ENCODE results near the gene REM2. TPM values are rescaled to one million over a fixed set of nuclear protein-coding genes. Genes with fewer than 3 reads are reported as not detected.

REM2 gene
- polyA plus RNA-seq, 1 of the 3 experiments (the other 2 are of a cell fraction): 0.26 TPM

DNA sequence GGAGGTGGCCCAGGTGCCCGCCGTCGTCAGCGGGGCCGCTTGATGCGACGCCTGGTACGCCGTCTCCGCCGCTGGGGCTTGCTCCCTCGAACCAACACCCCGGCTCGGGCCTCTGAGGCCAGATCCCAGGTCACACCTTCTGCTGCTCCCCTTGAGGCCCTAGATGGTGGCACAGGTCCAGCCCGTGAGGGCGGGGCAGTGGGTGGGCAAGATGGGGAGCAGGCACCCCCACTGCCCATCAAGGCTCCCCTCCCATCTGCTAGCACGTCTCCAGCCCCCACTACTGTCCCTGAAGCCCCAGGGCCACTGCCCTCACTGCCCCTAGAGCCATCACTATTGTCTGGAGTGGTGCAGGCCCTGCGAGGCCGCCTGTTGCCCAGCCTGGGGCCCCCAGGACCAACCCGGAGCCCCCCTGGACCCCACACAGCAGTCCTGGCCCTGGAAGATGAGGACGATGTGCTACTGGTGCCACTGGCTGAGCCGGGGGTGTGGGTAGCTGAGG lies 6.0 kb upstream of the REM2 start:
- Histone ChIP-seq H3K9me3 (no peaks in the 10 kb centered on the region), H3K36me3 (replicated peaks in 1 of 2; ENCODE audit: control insufficient read depth in 1 of 2, insufficient read depth in 2 of 2, low read length in 1 of 2) (peaks cover 32 to 47% of the 10 kb centered on the region in 2 experiments), H3K4me3 (ENCODE audit: low read depth in 2 of 2, low read length in 1 of 2) (no peak overlapping the region), H3K79me2 (ENCODE audit: insufficient read depth) (peaks cover 23% of the 10 kb centered on the region), H3K9ac (no peak overlapping the region), H2AFZ (ENCODE audit: low read depth) (no peak overlapping the region), H3K4me1 (ENCODE audit: control insufficient read depth in 1 of 2, insufficient read depth in 2 of 2, low read depth in 1 of 2, low read length in 1 of 2) (peaks cover 7 to 8% of the 10 kb centered on the region in 2 experiments; a peak in 3 of 4 replicates), H4K20me1 (ENCODE audit: insufficient read depth) (no peaks in the 10 kb centered on the region), H3K27ac (ENCODE audit: low read depth in 2 of 2, low read length in 1 of 2) (no peak overlapping the region), H3K27me3 (ENCODE audit: insufficient read depth) (no peaks in the 10 kb centered on the region), H3F3A (replicated peaks; ENCODE audit: insufficient read depth) (peaks cover 11% of the 10 kb centered on the region), H3K4me2 (no peak overlapping the region), H3K9me2 (no peaks in the 10 kb centered on the region)
- ChIA-PET CTCF (interaction anchor here (0.9 kb wide), 1 partner anchor 23 kb away, joined by 3 read pairs; no protein-coding TSS in a partner anchor), POLR2A (no interaction called here)
- TF ChIP-seq, protein P1, sequence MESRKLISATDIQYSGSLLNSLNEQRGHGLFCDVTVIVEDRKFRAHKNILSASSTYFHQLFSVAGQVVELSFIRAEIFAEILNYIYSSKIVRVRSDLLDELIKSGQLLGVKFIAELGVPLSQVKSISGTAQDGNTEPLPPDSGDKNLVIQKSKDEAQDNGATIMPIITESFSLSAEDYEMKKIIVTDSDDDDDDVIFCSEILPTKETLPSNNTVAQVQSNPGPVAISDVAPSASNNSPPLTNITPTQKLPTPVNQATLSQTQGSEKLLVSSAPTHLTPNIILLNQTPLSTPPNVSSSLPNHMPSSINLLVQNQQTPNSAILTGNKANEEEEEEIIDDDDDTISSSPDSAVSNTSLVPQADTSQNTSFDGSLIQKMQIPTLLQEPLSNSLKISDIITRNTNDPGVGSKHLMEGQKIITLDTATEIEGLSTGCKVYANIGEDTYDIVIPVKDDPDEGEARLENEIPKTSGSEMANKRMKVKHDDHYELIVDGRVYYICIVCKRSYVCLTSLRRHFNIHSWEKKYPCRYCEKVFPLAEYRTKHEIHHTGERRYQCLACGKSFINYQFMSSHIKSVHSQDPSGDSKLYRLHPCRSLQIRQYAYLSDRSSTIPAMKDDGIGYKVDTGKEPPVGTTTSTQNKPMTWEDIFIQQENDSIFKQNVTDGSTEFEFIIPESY (IDR thresholded peaks at IDR 0.05; ENCODE audit: borderline replicate concordance, low read depth): no peak
- TF ChIP-seq TAF1 (IDR thresholded peaks at IDR 0.05; ENCODE audit: borderline replicate concordance, low read depth, low read length) (no peak), TCF12 (IDR thresholded peaks at IDR 0.05) (no peak), SMC3 (IDR thresholded peaks at IDR 0.05; ENCODE audit: low read depth, low read length) (no peak), GATA2 (CRISPR knock-in tag; IDR thresholded peaks at IDR 0.05) (no peak), MXI1 (IDR thresholded peaks at IDR 0.05; ENCODE audit: low read depth, low read length) (no peak), CHD2 (IDR thresholded peaks at IDR 0.05; ENCODE audit: low read length, partially characterized antibody) (no peak), SIN3A (IDR thresholded peaks at IDR 0.05; ENCODE audit: borderline replicate concordance, low read depth, low read length) (no peak), YY1 (IDR thresholded peaks at IDR 0.05; ENCODE audit: low read depth) (no peak), EZH2phosphoT487 (IDR thresholded peaks at IDR 0.05; ENCODE audit: borderline replicate concordance, low read depth) (no peak), FOXM1 (IDR thresholded peaks at IDR 0.05; ENCODE audit: low read depth) (no peak), NRF1 (IDR thresholded peaks at IDR 0.05; ENCODE audit: low read depth, low read length) (no peak)
- TF ChIP-seq, protein P2, sequence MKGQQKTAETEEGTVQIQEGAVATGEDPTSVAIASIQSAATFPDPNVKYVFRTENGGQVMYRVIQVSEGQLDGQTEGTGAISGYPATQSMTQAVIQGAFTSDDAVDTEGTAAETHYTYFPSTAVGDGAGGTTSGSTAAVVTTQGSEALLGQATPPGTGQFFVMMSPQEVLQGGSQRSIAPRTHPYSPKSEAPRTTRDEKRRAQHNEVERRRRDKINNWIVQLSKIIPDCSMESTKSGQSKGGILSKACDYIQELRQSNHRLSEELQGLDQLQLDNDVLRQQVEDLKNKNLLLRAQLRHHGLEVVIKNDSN (IDR thresholded peaks at IDR 0.05; ENCODE audit: borderline replicate concordance, low read depth): no peak
- TF ChIP-seq, protein P3, sequence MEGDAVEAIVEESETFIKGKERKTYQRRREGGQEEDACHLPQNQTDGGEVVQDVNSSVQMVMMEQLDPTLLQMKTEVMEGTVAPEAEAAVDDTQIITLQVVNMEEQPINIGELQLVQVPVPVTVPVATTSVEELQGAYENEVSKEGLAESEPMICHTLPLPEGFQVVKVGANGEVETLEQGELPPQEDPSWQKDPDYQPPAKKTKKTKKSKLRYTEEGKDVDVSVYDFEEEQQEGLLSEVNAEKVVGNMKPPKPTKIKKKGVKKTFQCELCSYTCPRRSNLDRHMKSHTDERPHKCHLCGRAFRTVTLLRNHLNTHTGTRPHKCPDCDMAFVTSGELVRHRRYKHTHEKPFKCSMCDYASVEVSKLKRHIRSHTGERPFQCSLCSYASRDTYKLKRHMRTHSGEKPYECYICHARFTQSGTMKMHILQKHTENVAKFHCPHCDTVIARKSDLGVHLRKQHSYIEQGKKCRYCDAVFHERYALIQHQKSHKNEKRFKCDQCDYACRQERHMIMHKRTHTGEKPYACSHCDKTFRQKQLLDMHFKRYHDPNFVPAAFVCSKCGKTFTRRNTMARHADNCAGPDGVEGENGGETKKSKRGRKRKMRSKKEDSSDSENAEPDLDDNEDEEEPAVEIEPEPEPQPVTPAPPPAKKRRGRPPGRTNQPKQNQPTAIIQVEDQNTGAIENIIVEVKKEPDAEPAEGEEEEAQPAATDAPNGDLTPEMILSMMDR (IDR thresholded peaks at IDR 0.05): no peak
- TF ChIP-seq, protein P4, sequence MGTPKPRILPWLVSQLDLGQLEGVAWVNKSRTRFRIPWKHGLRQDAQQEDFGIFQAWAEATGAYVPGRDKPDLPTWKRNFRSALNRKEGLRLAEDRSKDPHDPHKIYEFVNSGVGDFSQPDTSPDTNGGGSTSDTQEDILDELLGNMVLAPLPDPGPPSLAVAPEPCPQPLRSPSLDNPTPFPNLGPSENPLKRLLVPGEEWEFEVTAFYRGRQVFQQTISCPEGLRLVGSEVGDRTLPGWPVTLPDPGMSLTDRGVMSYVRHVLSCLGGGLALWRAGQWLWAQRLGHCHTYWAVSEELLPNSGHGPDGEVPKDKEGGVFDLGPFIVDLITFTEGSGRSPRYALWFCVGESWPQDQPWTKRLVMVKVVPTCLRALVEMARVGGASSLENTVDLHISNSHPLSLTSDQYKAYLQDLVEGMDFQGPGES (IDR thresholded peaks at IDR 0.05; ENCODE audit: low read depth, low read length): no peak
- TF ChIP-seq, protein P5, sequence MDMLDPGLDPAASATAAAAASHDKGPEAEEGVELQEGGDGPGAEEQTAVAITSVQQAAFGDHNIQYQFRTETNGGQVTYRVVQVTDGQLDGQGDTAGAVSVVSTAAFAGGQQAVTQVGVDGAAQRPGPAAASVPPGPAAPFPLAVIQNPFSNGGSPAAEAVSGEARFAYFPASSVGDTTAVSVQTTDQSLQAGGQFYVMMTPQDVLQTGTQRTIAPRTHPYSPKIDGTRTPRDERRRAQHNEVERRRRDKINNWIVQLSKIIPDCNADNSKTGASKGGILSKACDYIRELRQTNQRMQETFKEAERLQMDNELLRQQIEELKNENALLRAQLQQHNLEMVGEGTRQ (IDR thresholded peaks at IDR 0.05; ENCODE audit: borderline replicate concordance, low read depth, low read length): no peak
- no peak for DNase-seq
- 89% methylated on average over 8 of the region's 22 CpGs for WGBS (ENCODE audit: low lambda C conversion rate)
